HG03045 (cell line): ENCODE measurements around the gene ABCA2.
A peak's percentile ranks its signal among the peaks of the same experiment; 100 is the strongest.

Experiments
- ATAC-seq: cut with Tn5 transposase; IDR thresholded peaks from one replicate; pipeline ENCODE4 v1.9.1; 2021; ENCODE audit warnings: mild to moderate bottlenecking, moderate library complexity; ENCODE audit not compliant: unreplicated experiment

ABCA2 gene

DNA sequence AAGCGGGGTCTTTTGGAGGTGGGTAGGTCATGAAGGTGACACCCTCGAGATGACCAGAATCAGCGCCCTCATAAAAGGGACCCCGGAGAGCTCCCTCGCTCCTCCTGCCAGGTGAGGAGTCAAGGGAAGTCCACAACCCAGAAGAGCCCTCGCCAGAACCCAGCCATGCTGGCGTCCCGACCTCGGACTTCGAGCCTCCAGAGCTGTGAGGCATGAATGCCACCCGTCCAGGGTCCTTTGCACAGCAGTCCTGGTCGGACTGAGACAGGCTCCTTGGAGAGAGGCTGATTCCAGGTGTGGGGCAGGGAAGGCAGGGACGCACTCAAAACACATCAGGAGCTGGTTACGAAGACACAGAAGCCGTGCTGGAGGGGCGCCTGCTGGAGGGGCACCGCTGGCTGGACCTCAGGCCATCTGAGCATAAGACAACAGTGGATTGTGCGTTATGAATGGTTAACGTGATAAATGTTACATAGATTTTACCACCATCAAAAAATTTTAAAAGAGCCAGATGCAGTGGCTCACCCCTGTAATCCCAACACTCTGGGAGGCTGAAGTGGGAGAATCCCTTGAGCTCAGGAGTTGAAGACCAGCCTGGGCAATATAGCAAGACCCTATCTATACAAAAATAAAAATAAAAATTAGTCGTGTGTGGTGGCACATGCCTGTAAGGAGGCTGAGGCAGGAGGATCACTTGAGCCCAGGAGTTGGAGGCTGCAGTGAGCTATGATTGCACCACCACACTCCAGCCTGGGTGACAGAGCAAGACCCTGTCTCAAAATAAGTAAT is 26.0 kb downstream of the ABCA2 start:
- no peak for ATAC-seq

DNA sequence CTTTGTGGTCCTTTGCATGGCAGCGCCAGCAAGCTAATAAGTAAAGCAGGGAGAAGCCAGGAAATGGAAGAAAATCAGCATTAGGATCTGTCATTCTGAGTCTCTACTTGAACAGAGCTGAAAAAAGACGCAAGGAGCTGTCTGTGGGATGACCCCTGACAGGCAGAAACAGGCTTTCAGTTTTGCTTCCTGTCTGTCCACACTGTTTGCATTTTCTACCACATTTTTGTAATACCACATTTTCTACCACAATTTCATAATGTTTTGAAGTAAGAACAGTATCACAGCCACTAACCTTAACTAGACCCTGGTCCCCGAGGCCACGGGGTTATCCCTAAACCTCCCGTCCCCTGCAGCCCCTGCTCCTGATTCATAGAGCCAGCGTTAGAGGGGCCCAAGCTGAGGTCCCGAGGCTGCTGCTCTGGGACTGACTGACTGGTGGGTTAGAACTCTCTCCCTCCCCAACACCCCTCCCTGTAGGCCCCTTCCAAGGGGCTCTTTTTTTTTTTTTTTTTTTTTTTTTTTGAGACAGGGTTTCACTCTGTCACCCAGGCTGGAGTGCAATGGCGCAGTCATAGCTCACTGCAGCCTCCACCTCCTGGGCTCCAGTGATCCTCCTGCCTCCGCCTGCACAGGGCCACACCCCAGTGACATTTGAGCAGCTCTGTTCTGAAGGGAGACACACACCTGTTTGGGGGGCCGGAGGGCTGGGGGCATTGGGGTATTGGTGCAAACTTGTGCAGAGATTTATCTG is 27.7 kb downstream of the ABCA2 start:
- peak; percentile 67 for ATAC-seq

DNA sequence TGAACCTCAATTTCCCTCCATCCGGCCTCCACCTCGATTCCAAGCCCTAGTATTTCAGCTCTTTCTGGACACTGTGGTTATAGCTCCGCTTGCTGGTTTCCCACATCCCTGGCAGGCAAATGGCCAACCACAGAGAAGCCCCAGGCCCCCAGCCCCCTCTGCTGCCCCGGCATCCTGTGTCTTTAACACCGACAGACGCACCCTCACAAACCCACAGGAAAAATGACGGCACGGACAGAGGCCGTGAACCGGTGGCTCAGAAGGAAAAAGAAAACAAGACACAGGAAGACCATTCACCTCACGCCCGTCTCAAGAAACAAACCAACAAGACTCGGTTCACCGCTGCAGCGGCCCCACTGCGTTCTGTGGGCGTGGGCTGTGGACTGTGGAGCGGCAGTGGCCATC is 30.2 kb downstream of the ABCA2 start:
- no peak for ATAC-seq

GRCh38 chr9:136997371-136997770 is 30.7 kb downstream of the ABCA2 start:
- ATAC-seq = no peak

DNA sequence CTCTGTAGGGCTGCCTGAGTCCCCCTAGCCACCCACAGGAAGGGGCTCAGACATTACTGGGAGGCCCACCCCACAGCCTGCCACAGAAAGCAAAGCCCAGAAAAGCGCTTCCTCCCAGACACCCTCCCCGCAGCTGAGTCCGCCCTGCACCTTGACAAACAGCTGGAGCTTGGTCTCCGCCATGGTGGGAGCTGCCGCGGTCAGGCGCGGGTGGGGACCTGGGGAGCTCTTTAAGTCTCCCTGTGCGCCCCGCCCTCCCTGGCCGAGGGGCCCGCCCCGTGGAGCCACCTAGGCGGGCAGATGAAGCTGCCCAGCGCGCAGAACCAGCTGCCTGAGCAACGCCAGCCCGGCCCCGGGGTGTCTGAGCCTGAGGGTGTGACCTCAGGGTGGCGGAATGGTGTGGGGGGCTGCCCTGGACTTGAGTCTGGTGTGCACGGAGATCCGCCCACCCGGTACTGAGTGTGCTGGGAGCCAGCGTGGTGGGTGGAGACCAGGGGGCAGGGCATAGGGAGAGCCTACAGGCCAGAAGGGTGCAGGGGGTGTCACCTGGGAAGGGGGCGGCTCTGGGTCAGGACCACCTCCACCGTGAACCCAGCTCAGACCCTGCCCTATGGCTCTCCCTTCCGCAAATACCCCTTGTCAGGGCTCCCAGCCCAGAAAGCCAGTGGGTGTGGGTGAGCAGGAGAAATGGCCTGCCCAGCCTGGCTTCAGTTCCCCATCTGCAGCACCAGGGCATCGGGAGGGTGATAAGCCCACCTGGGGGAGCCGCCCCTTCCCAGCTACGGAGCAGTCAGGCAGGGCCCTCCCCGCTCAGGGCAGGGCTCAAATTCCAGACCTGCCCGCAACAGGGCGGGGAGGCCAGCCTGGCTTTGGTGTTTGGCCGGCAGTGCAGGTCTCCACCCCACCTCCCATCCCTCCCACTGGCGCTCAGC is 31.4 kb downstream of the ABCA2 start, which contains the start of gene CLIC3:
CLIC3 (minus strand) TSS at position 208 of the 932 bp plus-strand sequence; CDS start at position 183, 25 bp downstream.
- no peak for ATAC-seq

DNA sequence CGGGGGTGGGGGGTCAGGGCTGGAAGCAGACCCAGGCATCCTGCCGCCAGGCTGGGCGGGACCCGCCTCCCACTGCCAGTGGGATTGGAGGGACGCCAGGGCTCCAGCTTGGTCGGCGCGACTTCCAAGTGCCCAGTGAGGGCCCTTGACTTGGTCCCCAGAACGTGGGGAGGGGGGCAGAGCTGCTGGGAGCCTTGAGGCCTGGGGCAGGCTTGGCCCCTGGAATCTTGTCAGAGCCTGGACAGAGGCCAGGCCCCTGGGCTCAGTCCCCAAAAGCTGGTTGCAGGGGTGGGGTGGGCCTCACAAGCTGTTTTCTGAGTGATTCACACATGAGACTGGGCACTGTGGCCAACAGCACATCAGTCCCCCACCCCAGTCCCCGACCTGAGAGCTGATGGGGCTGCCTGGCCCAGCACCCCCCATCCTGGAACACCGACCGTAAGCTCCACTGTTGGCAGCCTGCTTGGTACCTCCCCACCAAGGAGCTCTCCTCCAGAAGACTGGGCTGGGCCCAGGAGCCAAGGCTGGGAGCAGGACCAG is 32.2 kb downstream of the ABCA2 start:
- ATAC-seq = no peak

- ATAC-seq = no peak
Observed at GRCh38 chr9:136995362-136995761, 32.7 kb downstream of the ABCA2 start.

DNA sequence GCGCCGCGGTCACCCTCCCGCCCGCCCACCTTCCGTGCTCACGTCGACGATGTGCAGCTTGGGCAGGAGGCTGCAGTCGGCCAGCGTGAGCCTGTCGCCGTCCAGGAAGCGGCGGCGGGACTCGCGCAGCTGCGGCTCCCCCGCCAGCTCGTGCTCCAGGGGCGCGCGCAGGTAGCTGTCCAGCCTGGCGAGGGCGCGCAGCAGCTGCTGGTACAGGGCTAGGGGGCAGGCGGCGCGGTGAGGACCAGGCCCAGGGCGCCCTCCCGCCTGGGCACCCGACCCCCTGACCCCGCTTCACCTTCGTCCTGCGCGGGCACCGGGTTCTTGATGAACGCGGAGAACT is 33.2 kb downstream of the ABCA2 start:
- no peak for ATAC-seq

GRCh38 chr9:136994180-136994887 is 33.7 kb downstream of the ABCA2 start:
- ATAC-seq = no peak

GRCh38 chr9:136992819-136993369 is 35.1 kb downstream of the ABCA2 start:
- no peak for ATAC-seq

GRCh38 chr9:136991993-136992818 is 35.8 kb downstream of the ABCA2 start, which contains the start of gene PAXX:
Gene PAXX, plus strand, starts transcription at chr9:136992422. Its CDS starts 22 bp downstream, at chr9:136992444.
- ATAC-seq = peak; percentile 79

DNA sequence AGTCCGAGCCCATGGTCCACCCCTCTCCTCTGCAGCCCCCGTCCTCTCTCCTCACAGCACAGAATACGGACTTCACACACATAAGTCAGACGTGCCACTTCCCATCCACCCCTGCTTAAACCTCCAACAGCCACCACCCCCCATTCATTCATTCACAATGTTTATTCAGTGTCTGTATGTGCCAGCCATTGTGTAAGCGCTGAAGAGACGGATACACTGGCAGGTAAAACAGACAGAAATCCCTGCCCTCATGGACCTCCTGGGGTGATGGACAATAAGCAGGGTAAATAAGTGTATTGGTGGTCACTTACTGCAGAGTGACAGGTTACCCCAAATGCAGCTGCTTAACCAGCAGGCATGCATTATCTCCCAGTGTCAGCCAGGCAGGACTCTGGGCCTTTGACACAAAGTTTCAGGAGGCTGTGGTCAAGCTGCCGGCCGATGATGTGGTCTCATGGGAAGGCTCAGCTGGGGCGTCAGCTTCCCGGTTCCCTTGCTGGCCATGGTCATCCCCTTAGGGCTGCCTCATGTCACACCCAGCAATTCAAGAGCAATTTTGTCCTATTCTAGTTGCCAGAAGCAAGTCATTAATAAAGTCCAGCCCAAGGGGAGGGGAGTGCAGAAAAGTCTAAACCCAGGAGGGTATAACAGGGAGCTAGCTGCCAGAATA is 37.7 kb downstream of the ABCA2 start:
- no peak for ATAC-seq

DNA sequence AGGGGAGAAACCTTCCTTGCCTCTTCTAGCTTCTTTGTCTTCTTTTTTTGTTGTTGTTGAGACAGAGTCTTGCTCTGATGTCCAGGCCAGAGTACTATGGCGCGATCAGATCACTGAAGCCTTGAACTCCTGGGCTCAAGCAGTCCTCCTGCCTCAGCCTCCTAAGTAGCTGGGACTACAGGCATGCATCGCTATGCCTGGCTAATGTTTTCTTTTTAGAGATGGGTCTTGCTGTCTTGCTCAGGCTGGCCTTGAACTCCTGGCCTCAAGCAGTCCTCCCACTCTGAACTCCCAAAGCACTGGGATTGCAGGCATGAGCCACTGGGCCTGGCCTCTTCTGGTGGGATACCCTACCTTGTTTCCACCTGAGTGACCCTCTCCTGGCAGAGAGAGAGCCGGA is 39.2 kb downstream of the ABCA2 start:
- no peak for ATAC-seq

DNA sequence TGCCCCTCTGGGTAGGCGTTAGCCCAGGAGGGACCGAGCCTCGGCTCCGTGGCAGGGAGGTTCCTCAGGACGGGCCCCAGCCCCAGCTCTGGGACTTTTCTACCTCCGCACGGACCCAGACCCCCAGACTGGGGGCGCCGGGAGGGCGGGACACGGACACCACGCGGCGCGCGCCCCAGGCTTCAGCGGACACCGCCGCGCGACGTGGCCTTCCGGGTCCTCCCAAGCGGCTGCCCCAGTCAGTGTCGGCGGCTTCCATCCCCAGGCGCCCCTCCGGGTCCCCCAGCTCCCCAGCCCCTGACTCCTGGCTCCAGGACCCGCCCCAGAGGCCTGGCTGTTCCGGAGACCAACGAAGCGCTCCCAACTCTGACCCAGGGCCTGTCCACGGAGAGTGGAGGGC is 42.2 kb downstream of the ABCA2 start:
- no peak for ATAC-seq

DNA sequence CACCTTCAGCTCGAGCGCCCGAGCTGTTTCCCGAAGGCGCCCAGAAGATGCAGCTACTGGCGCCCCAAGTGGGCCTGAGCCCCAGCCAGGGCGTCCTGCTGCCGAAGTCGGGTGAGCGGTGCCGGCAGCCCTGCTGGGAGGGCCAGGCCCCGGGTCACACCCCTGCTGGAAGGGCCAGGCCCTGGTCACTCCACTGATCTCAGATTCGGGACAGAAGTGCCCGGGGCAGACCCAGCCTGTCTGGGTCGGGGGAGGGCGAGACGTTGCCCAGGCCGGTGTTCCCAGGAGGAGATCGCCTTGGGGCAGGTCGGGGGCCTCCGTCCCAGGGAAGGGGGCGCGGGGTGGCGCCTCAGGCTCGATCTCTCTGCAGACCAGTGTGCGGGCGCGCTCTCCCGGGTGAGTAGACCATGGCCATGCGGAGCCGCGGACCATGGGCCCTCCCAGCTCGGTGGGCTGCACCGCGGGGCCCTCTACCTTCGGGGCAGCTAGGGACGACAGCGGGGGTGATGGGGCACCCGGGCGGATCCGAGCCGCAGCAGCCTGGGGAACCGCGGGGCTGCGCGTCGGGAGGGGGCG is 42.9 kb downstream of the ABCA2 start:
- ATAC-seq = no peak

DNA sequence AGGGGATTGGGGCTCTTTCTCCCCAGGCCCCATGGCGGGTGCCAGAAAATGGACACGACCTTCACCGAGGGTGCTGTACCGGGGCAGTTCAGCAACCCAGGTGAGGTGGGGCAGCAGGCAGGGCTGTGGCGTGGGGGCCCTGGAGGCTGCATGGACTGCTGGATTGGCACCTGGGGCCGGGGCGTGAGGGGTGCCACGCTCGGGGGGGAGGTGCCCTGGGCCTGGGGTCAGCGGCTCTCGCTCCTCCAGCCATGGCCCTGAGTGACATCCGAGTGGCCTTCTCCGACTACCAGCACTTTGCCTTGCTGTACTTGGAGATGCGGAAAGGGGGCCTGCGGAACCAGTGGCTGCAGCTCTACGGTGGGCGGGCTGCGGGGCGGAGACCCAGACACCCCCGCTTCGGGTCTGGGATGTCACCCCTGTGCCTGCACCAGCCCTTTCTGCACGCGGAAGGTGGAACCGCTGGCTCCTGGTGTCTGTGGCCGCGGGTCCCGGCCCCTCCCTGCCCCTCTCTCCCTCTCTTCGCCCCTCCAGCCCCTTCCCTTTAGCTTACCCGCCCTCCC is 43.5 kb downstream of the ABCA2 start:
- no peak for ATAC-seq

DNA sequence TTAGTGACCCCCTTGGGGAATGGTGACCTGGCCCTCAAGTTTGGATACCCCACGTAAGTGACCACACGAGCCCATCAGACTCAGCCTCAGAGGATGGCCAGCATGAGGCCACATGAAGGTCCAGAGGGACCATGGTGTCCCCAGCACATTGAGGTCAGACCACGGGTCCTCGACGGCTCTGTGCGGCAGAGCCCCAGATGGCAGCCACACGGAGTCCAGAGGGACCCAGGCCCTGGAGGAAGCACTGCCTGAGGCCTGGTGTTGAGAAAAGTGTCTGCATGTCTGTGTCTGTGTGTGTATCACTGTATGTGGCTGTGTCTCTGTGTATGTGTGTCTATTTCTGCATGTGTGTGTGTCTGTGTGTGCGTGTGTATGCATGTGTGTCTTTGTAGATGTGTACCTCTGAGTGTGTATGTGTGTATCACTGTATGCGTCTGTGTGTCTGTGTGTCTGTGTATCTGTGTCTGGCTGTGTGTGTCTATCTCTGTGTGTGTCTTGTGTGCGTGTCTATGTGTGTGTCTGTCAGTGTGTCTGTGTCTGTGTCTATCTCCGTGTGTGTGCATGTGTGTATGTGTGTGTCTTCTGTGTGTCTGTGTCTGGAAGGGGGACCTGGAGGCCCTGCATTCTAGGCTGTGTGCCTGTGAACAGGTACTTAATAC is 44.3 kb downstream of the ABCA2 start:
- no peak for ATAC-seq
